ENCODE results near the gene HSFX3. TPM values are rescaled to one million over a fixed set of nuclear protein-coding genes. Genes with fewer than 3 reads are reported as not detected.

The HSFX3 gene
- total RNA-seq, 1 donor from 2014 or later: not detected

DNA sequence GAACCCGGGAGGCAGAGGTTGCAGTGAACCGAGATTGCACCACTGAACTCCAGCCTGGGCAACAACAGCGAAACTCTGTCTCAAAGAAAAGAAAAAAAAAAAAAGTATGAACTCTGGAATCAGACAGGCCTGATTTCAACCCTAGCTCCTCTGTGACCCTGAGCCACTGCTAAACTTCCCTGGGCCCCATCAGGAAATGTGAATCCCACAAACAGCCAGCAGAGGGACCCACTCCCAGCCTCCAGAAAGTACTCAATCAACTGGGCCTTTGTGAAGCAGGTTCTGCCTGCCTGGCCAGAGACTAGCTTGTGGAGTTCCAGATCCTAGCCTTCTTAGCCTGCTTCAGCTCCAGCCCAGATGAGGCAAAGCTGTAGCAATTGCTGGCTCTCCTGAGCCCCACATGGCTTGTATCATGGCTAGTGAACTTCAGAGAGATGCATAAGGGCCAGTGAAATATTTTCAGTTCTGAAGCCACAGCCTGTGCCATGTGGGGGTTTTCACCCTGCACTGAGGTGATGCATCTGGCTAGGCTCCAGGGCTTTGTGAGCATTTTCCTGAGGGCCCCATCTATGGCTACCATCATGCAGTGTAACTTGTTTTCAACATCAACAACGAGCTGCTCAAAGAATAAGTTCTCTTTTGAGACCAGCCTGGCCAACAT, 37.4 kb downstream of the HSFX3 start:
- peak; percentile 56 for DNase-seq (ENCODE audit: low spot score)
- Mint-ChIP-seq H3K27me3 (ENCODE audit: unreplicated experiment) (peaks cover 5% of the 10 kb centered on the region), H3K4me1 (ENCODE audit: unreplicated experiment) (peaks cover 15% of the 10 kb centered on the region), H3K36me3 (ENCODE audit: low read depth, unreplicated experiment) (peaks cover 3% of the 10 kb centered on the region), H3K27ac (ENCODE audit: unreplicated experiment) (no peak overlapping the region), H3K9me3 (ENCODE audit: unreplicated experiment) (no peaks in the 10 kb centered on the region), H3K4me3 (ENCODE audit: unreplicated experiment) (no peak overlapping the region)
- TF ChIP-seq, protein P1, sequence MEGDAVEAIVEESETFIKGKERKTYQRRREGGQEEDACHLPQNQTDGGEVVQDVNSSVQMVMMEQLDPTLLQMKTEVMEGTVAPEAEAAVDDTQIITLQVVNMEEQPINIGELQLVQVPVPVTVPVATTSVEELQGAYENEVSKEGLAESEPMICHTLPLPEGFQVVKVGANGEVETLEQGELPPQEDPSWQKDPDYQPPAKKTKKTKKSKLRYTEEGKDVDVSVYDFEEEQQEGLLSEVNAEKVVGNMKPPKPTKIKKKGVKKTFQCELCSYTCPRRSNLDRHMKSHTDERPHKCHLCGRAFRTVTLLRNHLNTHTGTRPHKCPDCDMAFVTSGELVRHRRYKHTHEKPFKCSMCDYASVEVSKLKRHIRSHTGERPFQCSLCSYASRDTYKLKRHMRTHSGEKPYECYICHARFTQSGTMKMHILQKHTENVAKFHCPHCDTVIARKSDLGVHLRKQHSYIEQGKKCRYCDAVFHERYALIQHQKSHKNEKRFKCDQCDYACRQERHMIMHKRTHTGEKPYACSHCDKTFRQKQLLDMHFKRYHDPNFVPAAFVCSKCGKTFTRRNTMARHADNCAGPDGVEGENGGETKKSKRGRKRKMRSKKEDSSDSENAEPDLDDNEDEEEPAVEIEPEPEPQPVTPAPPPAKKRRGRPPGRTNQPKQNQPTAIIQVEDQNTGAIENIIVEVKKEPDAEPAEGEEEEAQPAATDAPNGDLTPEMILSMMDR (IDR thresholded peaks at IDR 0.05; ENCODE audit: unreplicated experiment): peak; percentile 56

DNA sequence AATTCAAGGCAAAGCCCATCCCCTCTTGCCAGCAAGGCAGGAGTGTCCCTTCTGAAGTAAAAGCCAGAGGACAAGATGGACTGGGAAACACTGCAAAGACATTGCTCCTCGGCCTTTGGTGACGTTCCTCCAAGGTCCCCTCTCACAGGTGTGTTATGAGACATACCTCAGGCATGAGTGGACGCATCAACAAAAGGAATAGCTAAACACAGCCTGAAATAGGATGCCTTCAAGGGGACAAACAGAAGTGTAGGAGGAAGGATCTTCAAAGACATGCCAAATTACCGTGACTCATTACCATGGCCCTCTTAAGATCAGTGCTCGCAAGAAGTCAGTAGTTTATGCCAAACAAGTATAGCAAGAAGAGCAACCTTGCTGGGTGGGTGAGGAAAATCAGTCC, 38.6 kb downstream of the HSFX3 start:
- DNase-seq (ENCODE audit: low spot score): no peak
- TF ChIP-seq, protein P1 (IDR thresholded peaks at IDR 0.05; ENCODE audit: unreplicated experiment): no peak
- H3K27ac Mint-ChIP-seq (ENCODE audit: unreplicated experiment): no peak overlapping the region
- H3K9me3 Mint-ChIP-seq (ENCODE audit: unreplicated experiment): no peaks in the 10 kb centered on the region
- H3K4me1 Mint-ChIP-seq (ENCODE audit: unreplicated experiment): peaks cover 14% of the 10 kb centered on the region
- H3K4me3 Mint-ChIP-seq (ENCODE audit: unreplicated experiment): no peak overlapping the region
- H3K36me3 Mint-ChIP-seq (ENCODE audit: low read depth, unreplicated experiment): peaks cover 3% of the 10 kb centered on the region
- H3K27me3 Mint-ChIP-seq (ENCODE audit: unreplicated experiment): peaks cover 3% of the 10 kb centered on the region

DNA sequence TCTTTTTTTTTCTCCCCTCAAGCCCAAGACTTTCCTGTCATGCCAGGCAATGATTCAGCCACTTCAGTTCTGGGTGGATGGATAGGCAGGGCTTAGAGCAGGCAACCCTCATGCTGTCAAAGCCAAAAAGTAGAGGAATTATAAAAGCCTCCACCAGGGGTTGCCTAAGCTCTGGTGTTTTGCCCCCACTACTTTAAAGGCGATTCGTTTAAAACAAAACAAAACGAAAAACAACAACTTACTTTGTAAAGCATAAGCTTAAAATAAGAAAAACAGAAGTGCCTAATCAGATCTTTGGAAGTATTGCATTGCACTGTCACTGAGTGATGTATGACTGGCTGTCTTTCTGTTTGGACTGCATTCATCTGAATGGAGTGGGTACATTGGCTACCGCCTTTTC, 39.3 kb downstream of the HSFX3 start:
- H3K27me3 Mint-ChIP-seq (ENCODE audit: unreplicated experiment): peaks cover 8% of the 10 kb centered on the region
- no peak for DNase-seq (ENCODE audit: low spot score)
- peaks cover 15% of the 10 kb centered on the region for H3K4me1 Mint-ChIP-seq (ENCODE audit: unreplicated experiment)
- no peaks in the 10 kb centered on the region for H3K9me3 Mint-ChIP-seq (ENCODE audit: unreplicated experiment)
- no peak overlapping the region for H3K27ac Mint-ChIP-seq (ENCODE audit: unreplicated experiment)
- H3K4me3 Mint-ChIP-seq (ENCODE audit: unreplicated experiment): no peak overlapping the region
- peaks cover 3% of the 10 kb centered on the region for H3K36me3 Mint-ChIP-seq (ENCODE audit: low read depth, unreplicated experiment)
- TF ChIP-seq, protein P1 (IDR thresholded peaks at IDR 0.05; ENCODE audit: unreplicated experiment): no peak

DNA sequence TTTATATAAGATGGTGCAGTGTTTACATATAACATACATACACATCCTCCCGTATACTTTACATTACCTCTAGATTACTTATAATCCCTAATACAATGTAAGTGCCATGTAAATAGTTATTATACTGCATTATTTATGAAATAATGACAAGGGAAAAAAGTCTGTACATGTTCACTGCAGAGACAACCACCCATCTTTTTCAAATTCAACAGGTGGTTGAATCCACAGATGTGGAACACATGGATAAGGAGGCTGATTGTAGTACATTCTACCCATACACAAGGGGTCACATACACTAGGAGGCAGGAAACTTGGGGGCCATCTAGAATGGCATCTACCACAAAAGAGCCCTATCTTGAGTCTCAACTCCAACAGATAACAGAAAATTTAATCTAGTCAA, 41.3 kb downstream of the HSFX3 start:
- Mint-ChIP-seq H3K36me3 (ENCODE audit: low read depth, unreplicated experiment) (no peaks in the 10 kb centered on the region), H3K4me3 (ENCODE audit: unreplicated experiment) (no peak overlapping the region), H3K27me3 (ENCODE audit: unreplicated experiment) (peaks cover 8% of the 10 kb centered on the region), H3K9me3 (ENCODE audit: unreplicated experiment) (no peaks in the 10 kb centered on the region), H3K27ac (ENCODE audit: unreplicated experiment) (no peak overlapping the region), H3K4me1 (ENCODE audit: unreplicated experiment) (peaks cover 20% of the 10 kb centered on the region)
- DNase-seq (ENCODE audit: low spot score): no peak
- TF ChIP-seq, protein P1 (IDR thresholded peaks at IDR 0.05; ENCODE audit: unreplicated experiment): no peak

DNA sequence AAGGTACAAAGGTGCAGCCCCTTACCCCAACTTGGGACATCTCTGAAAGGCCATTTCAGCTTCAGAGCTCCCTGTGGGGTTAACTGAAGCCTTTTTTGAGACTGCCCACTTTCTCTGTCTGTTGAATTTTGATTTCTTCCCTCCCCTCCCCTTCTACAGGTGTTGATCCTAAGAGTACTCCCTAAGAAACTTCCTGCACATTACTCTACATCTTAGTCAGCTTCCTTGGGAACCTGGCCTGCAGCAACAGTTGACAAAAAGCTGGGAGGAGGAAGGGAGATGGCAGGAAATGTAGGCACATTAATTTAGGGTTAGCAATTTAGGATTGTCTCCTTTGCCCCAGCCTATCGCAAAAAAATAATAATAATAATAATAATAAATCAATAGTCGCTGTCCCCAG, 43.4 kb downstream of the HSFX3 start:
- Mint-ChIP-seq H3K27me3 (ENCODE audit: unreplicated experiment) (peaks cover 8% of the 10 kb centered on the region), H3K27ac (ENCODE audit: unreplicated experiment) (peak overlapping the region; percentile 78), H3K4me1 (ENCODE audit: unreplicated experiment) (peaks cover 19% of the 10 kb centered on the region), H3K4me3 (ENCODE audit: unreplicated experiment) (no peak overlapping the region), H3K36me3 (ENCODE audit: low read depth, unreplicated experiment) (no peaks in the 10 kb centered on the region), H3K9me3 (ENCODE audit: unreplicated experiment) (no peaks in the 10 kb centered on the region)
- TF ChIP-seq, protein P1 (IDR thresholded peaks at IDR 0.05; ENCODE audit: unreplicated experiment): no peak
- DNase-seq (ENCODE audit: low spot score): no peak

Measured in endothelial cell (in vitro differentiated cells).